ENCODE data around the gene IGFALS. TPM values are rescaled to one million over a fixed set of nuclear protein-coding genes. Genes with fewer than 3 reads are reported as not detected.

The IGFALS gene
- total RNA-seq, 3 donors from 2014 or later (not counting 1 experiment from before 2014, with no cell fraction given): 0.47 to 1.1 (median 0.70) TPM

DNA sequence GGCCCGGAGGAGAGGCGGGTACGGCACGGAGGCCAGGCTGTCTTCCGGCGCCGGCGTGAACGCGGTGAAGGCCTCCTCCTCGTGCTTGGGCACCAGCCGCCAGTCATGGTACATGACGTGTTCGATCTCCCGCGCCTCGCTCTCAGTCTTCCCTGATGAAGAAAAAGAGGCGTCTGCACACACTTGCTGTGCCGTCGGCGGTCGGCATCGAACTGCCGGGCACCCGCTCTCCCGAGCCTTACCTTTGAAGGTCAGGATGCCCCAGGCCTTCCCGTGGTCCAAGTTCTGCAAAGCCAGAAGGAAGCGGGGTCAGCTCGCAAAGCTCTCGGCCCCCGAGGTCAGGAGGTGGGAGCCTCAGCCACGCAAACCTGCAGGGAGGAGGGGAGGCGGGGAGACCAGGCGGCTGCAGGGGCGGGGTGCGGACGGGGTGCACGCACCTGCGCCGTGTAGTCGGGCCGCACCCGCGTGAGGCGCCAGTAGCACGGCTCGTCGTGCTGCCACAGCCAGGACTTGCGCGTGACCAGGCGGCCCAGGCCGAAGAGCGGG is 21.1 kb downstream of the IGFALS start, which contains the start of gene EME2:
Gene EME2, plus strand, starts transcription at position 449 of the 546 bp plus-strand sequence. CDS start 418 bp downstream, outside the sequence.
- DNase-seq: peak in 1 of 2 donors; percentile 68
- WGBS (ENCODE audit: insufficient coverage): under 1% methylated on average over 53 of the region's 53 CpGs

DNA sequence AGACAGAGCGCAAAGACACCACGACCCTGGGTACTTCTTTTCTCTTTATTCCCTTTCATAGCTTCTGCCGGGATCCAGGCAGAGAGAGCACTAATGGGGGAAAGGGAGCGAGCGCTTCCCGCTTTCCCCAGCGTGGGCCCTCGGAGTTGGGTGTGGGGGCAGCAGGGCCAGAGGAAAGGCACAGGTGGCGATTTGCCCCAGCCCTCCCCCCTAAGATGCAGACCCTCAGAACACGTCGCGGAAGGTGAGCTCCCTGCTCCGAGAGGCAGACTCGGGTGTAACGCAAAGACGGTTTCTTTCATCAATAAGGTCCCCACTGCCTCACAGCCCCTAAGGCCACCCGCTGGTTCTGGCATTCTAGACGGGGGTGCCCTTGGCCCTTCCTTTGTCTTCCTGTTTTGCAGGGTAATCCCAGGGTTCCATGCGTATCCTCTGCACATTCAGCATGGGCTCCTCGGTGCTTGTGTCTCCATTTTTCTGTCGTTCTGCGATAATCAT is 21.6 kb downstream of the IGFALS start:
- H3K4me3 Mint-ChIP-seq: peak overlapping the region; percentile 97
- H3K9me3 Mint-ChIP-seq: no peaks in the 10 kb centered on the region
- H3K36me3 Mint-ChIP-seq: no peaks in the 10 kb centered on the region
- peak overlapping the region; percentile 61 for H3K4me3 ChIP-seq (ENCODE audit: low read length)
- peaks cover 41% of the 10 kb centered on the region for H3K4me1 ChIP-seq (ENCODE audit: control insufficient read depth, insufficient read depth, low read length)
- H3K27ac ChIP-seq (ENCODE audit: low read length): peak overlapping the region; percentile 29
- DNase-seq (no peak), ATAC-seq (no peak)
- H3K36me3 ChIP-seq (ENCODE audit: control insufficient read depth, insufficient read depth, low read length): peaks cover 24% of the 10 kb centered on the region
- no peaks in the 10 kb centered on the region for H3K27me3 Mint-ChIP-seq (ENCODE audit: low read depth in 2 of 2)
- intact Hi-C loops (cut with micrococcal nuclease): loop anchor here (5.0 to 10.0 kb wide), 2 partner anchors 153 to 380 kb away; no protein-coding TSS in a partner anchor
- TF ChIP-seq, protein P1, sequence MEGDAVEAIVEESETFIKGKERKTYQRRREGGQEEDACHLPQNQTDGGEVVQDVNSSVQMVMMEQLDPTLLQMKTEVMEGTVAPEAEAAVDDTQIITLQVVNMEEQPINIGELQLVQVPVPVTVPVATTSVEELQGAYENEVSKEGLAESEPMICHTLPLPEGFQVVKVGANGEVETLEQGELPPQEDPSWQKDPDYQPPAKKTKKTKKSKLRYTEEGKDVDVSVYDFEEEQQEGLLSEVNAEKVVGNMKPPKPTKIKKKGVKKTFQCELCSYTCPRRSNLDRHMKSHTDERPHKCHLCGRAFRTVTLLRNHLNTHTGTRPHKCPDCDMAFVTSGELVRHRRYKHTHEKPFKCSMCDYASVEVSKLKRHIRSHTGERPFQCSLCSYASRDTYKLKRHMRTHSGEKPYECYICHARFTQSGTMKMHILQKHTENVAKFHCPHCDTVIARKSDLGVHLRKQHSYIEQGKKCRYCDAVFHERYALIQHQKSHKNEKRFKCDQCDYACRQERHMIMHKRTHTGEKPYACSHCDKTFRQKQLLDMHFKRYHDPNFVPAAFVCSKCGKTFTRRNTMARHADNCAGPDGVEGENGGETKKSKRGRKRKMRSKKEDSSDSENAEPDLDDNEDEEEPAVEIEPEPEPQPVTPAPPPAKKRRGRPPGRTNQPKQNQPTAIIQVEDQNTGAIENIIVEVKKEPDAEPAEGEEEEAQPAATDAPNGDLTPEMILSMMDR (IDR thresholded peaks at IDR 0.05): no peak
- H3K9me3 ChIP-seq (ENCODE audit: control insufficient read depth, insufficient read depth, low read length): no peaks in the 10 kb centered on the region
- 26% methylated on average over 22 of the region's 22 CpGs for WGBS (ENCODE audit: insufficient coverage)
- no peaks in the 10 kb centered on the region for H3K27me3 ChIP-seq (ENCODE audit: control insufficient read depth, insufficient read depth, low read length)
- peak overlapping the region; percentile 87 to 88 for H3K27ac Mint-ChIP-seq
- peaks cover 14 to 21% of the 10 kb centered on the region in 2 donors for H3K4me1 Mint-ChIP-seq

More for the DNA sequence above, 21.1 kb downstream of the IGFALS start, which contains the start of gene EME2:
- intact Hi-C loops (cut with micrococcal nuclease): loop anchor here (5.0 to 10.0 kb wide), 2 partner anchors 152 to 380 kb away; no protein-coding TSS in a partner anchor
- Histone ChIP-seq H3K36me3 (ENCODE audit: control insufficient read depth, insufficient read depth, low read length) (peaks cover 25% of the 10 kb centered on the region), H3K27ac (ENCODE audit: low read length) (peak within 1 kb of the TSS; percentile 54), H3K4me1 (ENCODE audit: control insufficient read depth, insufficient read depth, low read length) (peaks cover 41% of the 10 kb centered on the region), H3K9me3 (ENCODE audit: control insufficient read depth, insufficient read depth, low read length) (no peaks in the 10 kb centered on the region), H3K4me3 (ENCODE audit: low read length) (peak within 1 kb of the TSS; percentile 61), H3K27me3 (ENCODE audit: control insufficient read depth, insufficient read depth, low read length) (no peaks in the 10 kb centered on the region)
- Mint-ChIP-seq H3K27ac (peak within 1 kb of the TSS; percentile 87 to 88), H3K36me3 (no peaks in the 10 kb centered on the region), H3K9me3 (no peaks in the 10 kb centered on the region), H3K27me3 (ENCODE audit: low read depth in 2 of 2) (no peaks in the 10 kb centered on the region), H3K4me1 (peaks cover 14 to 21% of the 10 kb centered on the region in 2 donors), H3K4me3 (peak within 1 kb of the TSS; percentile 97)
- TF ChIP-seq, protein P1 (IDR thresholded peaks at IDR 0.05): no peak
- ATAC-seq: peak in 1 of 3 donors; percentile 3

DNA sequence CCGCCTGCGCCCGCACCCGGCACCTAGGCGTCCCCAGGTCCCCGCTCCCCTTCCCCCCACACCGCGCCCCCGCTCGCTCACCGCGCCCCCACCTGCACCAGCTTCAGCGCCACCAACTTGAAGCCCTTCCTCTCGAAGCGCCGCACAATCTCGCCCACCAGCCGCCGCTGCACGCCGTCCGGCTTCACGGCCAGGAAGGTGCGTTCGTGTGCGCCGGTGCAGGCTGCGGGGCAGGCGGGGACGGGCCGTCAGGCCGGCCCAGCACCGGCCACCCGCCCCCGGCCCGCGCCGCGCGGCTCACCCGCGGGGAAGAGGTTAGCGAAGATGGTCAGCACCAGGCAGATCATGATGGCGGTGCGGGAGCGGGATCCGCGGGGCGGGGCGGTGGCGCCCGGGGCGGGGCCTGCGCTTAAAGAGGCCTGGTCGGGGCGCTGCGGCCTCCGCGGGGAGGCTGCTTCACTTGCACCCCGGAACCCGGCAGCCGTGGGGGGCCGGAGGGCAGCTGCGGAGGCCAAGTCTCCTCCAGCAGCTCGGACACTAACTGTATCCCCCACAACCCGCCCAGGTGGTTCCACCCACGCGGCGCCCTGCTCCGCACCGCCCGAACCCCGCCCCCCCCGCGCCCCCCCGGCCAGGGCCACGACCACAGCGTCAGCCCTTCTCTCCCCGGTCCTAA is 22.2 kb downstream of the IGFALS start, which contains the start of gene NME3:
Gene NME3, minus strand, starts transcription at position 356 of the 676 bp plus-strand sequence. Its CDS starts 9 bp downstream, at position 347.
- intact Hi-C loops (cut with micrococcal nuclease): loop anchor here (5.0 to 10.0 kb wide), 2 partner anchors 153 to 381 kb away; no protein-coding TSS in a partner anchor
- Mint-ChIP-seq H3K4me1 (peaks cover 14 to 21% of the 10 kb centered on the region in 2 donors), H3K27me3 (ENCODE audit: low read depth in 2 of 2) (no peaks in the 10 kb centered on the region), H3K36me3 (no peaks in the 10 kb centered on the region), H3K9me3 (no peaks in the 10 kb centered on the region), H3K27ac (peak within 1 kb of the TSS; percentile 87 to 88), H3K4me3 (peak within 1 kb of the TSS; percentile 97)
- Histone ChIP-seq H3K27ac (ENCODE audit: low read length) (peak within 1 kb of the TSS; percentile 69), H3K4me3 (ENCODE audit: low read length) (peak within 1 kb of the TSS; percentile 61), H3K4me1 (ENCODE audit: control insufficient read depth, insufficient read depth, low read length) (peaks cover 41% of the 10 kb centered on the region), H3K36me3 (ENCODE audit: control insufficient read depth, insufficient read depth, low read length) (peaks cover 23% of the 10 kb centered on the region), H3K27me3 (ENCODE audit: control insufficient read depth, insufficient read depth, low read length) (no peaks in the 10 kb centered on the region), H3K9me3 (ENCODE audit: control insufficient read depth, insufficient read depth, low read length) (no peaks in the 10 kb centered on the region)
- peak; percentile 81 to 82 for DNase-seq
- ATAC-seq: peak; percentile 64 to 74 (median 68)
- TF ChIP-seq, protein P1 (IDR thresholded peaks at IDR 0.05): no peak
- under 1% methylated on average over 73 of the region's 79 CpGs for WGBS (ENCODE audit: insufficient coverage)
